Mucosa of descending colon (tissue), 3 donors: ENCODE results near the gene SIGLEC9. TPM values are rescaled to one million over a fixed set of nuclear protein-coding genes. Genes with fewer than 3 reads are reported as not detected.

Experiments used
- ATAC-seq: fragments of 200-7000 bp; cut with Tn5 transposase; one replicate; pipeline ENCODE4 v1.9.1; 2020; ENCODE audit warnings: mild to moderate bottlenecking, moderate library complexity
- DNase-seq, 3 donors: peaks; one replicate each; pipeline ENCODE4 v3.0.0-alpha.2; 2020
- H3K36me3 ChIP-seq: fragments of 200-600 bp; one replicate; pipeline ENCODE4 v1.8.0; 2021; ENCODE audit warnings: low read depth, mild to moderate bottlenecking
- H3K4me1 ChIP-seq: fragments of 200-600 bp; one replicate; pipeline ENCODE4 v1.8.0; 2021; ENCODE audit warnings: low read depth, mild to moderate bottlenecking
- H3K4me3 ChIP-seq: fragments of 200-600 bp; one replicate; pipeline ENCODE4 v1.8.0; 2021; ENCODE audit warnings: mild to moderate bottlenecking
- H3K9me3 ChIP-seq: fragments of 200-600 bp; one replicate; pipeline ENCODE4 v1.8.0; 2021; ENCODE audit warnings: mild to moderate bottlenecking
- CTCF ChIP-seq: fragments of 200-600 bp; IDR thresholded peaks from one replicate; pipeline ENCODE4 v1.8.0; 2022; ENCODE audit warnings: antibody characterized with exemption, mild to moderate bottlenecking
- intact Hi-C, 2 donors: fragments of 100-400 bp; cut with DNase I in 1 of 2; cut with micrococcal nuclease in 1 of 2; formaldehyde crosslinking; loops; one replicate each; pipeline versions ENCODE4 v1.11.0 to v1.11.1; 2022; cut with DNase I, micrococcal nuclease
- total RNA-seq, 3 donors: library from RNA; stranded (reverse); fragmentation: NEBNext Ultra II Directional in 2 of 3; extraction: Animal tissue kit (Norgen Biotek cat#: 25700) in 2 of 3; gene quantifications; one replicate each; pipeline versions ENCODE4 v1.2.1 to v1.2.4, GENCODE V29; 2021 to 2023
- donor health status: DM: no; HTN: no; CAD: no; lungs with moderate emphysema.
- donor health status: DM: no; HTN: no; CAD: no.
- donor health status: DM: no; HTN: yes; CAD: no.

SIGLEC9 gene
- total RNA-seq, 3 donors from 2014 or later = 1.4 to 3.8 (median 3.2) TPM

- H3K36me3 ChIP-seq = no peaks in the 10 kb centered on the region
- intact Hi-C loops = no loop called here
- DNase-seq (no peak), ATAC-seq (no peak)
- no peaks in the 10 kb centered on the region for H3K4me1 ChIP-seq
- H3K9me3 ChIP-seq = no peaks in the 10 kb centered on the region
- no peak overlapping the region for H3K4me3 ChIP-seq
- TF ChIP-seq CTCF = no peak
Observed at GRCh38 chr19:51159656-51160055, 35.0 kb downstream of the SIGLEC9 start.

- ATAC-seq (no peak), DNase-seq (no peak)
- Histone ChIP-seq H3K4me3 (no peak overlapping the region), H3K4me1 (no peaks in the 10 kb centered on the region), H3K9me3 (no peaks in the 10 kb centered on the region), H3K36me3 (no peaks in the 10 kb centered on the region)
- TF ChIP-seq CTCF = no peak
- intact Hi-C loops = no loop called here
Observed at GRCh38 chr19:51161266-51161665, 36.6 kb downstream of the SIGLEC9 start.

GRCh38 chr19:51161867-51162496 is 37.3 kb downstream of the SIGLEC9 start:
- intact Hi-C loops = no loop called here
- ATAC-seq (no peak), DNase-seq (no peak)
- H3K9me3 ChIP-seq = no peaks in the 10 kb centered on the region
- H3K36me3 ChIP-seq = no peaks in the 10 kb centered on the region
- no peak overlapping the region for H3K4me3 ChIP-seq
- no peak for TF ChIP-seq CTCF
- no peaks in the 10 kb centered on the region for H3K4me1 ChIP-seq

- Histone ChIP-seq H3K36me3 (no peaks in the 10 kb centered on the region), H3K4me1 (no peaks in the 10 kb centered on the region), H3K9me3 (no peaks in the 10 kb centered on the region), H3K4me3 (no peak overlapping the region)
- ATAC-seq = no peak
- TF ChIP-seq CTCF = no peak
- DNase-seq = no peak
- intact Hi-C loops = no loop called here
Observed at GRCh38 chr19:51163257-51163656, 38.6 kb downstream of the SIGLEC9 start.

GRCh38 chr19:51164215-51164614 is 39.5 kb downstream of the SIGLEC9 start:
- intact Hi-C loops = no loop called here

More at GRCh38 chr19:51164215-51164614, 39.5 kb downstream of the SIGLEC9 start:
- TF ChIP-seq CTCF = no peak
- DNase-seq = no peak
- H3K9me3 ChIP-seq = no peaks in the 10 kb centered on the region
- no peaks in the 10 kb centered on the region for H3K36me3 ChIP-seq
- H3K4me1 ChIP-seq = no peaks in the 10 kb centered on the region
- no peak for ATAC-seq
- no peak overlapping the region for H3K4me3 ChIP-seq
